ENCODE results near the gene BID. TPM values are rescaled to one million over a fixed set of nuclear protein-coding genes. Genes with fewer than 3 reads are reported as not detected.

Gene BID
- total RNA-seq, 2 donors from 2014 or later, result 20.1 to 24.4 TPM

DNA sequence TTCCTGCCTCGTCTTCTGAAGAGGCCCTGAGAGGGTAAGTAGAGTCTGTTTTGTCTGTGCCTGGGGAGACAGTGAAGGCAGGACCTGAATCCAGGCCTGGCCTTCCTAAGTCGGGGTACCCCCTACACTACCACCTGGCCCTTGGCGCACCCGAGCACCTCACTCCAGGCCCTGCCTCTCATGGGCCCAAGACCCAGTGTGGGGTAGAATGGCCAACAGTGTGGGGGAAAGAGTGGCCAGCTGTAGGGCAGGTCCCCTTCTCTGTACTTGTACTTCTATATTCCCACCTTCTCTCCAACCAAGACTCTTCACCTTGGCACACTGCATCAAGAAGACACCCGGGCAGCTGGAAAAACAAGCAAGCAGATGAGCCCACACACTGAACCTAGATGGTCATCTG lies 22.4 kb upstream of the BID start:
- TF ChIP-seq, protein P1, sequence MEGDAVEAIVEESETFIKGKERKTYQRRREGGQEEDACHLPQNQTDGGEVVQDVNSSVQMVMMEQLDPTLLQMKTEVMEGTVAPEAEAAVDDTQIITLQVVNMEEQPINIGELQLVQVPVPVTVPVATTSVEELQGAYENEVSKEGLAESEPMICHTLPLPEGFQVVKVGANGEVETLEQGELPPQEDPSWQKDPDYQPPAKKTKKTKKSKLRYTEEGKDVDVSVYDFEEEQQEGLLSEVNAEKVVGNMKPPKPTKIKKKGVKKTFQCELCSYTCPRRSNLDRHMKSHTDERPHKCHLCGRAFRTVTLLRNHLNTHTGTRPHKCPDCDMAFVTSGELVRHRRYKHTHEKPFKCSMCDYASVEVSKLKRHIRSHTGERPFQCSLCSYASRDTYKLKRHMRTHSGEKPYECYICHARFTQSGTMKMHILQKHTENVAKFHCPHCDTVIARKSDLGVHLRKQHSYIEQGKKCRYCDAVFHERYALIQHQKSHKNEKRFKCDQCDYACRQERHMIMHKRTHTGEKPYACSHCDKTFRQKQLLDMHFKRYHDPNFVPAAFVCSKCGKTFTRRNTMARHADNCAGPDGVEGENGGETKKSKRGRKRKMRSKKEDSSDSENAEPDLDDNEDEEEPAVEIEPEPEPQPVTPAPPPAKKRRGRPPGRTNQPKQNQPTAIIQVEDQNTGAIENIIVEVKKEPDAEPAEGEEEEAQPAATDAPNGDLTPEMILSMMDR (conservative IDR thresholded peaks at IDR 0.05), result no peak
- Histone ChIP-seq H3K27ac (ENCODE audit: low read depth, low read length) (no peak overlapping the region), H3K9me3 (ENCODE audit: control insufficient read depth, low read length) (no peaks in the 10 kb centered on the region), H3K4me3 (ENCODE audit: low read length) (no peak overlapping the region), H3K27me3 (ENCODE audit: control insufficient read depth, insufficient read depth, low read length, poor library complexity, severe bottlenecking) (no peaks in the 10 kb centered on the region), H3K4me1 (ENCODE audit: control insufficient read depth, insufficient read depth, low read length) (peaks cover 5% of the 10 kb centered on the region), H3K9ac (ENCODE audit: extremely low read depth, low read length, poor library complexity, severe bottlenecking) (no peak overlapping the region), H3K36me3 (ENCODE audit: control insufficient read depth, insufficient read depth, low read length) (no peaks in the 10 kb centered on the region)
- no peak overlapping the region for H3K27ac Mint-ChIP-seq
- 88 to 100% methylated on average over 1 to 5 of the region's 5 CpGs for WGBS, 2 experiments (ENCODE audit: insufficient coverage in 1 of 2, insufficient read length in 1 of 2)
- no peaks in the 10 kb centered on the region for H3K9me3 Mint-ChIP-seq
- H3K27me3 Mint-ChIP-seq (ENCODE audit: insufficient read depth), result no peaks in the 10 kb centered on the region
- peaks cover 3% of the 10 kb centered on the region for H3K4me1 Mint-ChIP-seq
- H3K36me3 Mint-ChIP-seq (ENCODE audit: low read depth), result peaks cover 2% of the 10 kb centered on the region
- no peak overlapping the region for H3K4me3 Mint-ChIP-seq
- no peak for DNase-seq

GRCh38 chr22:17795661-17796548 lies 21.6 kb upstream of the BID start:
- Histone ChIP-seq H3K27me3 (ENCODE audit: control insufficient read depth, insufficient read depth, low read length, poor library complexity, severe bottlenecking) (no peaks in the 10 kb centered on the region), H3K4me1 (ENCODE audit: control insufficient read depth, insufficient read depth, low read length) (peaks cover 5% of the 10 kb centered on the region), H3K36me3 (ENCODE audit: control insufficient read depth, insufficient read depth, low read length) (no peaks in the 10 kb centered on the region), H3K4me3 (ENCODE audit: low read length) (no peak overlapping the region), H3K27ac (ENCODE audit: low read depth, low read length) (no peak overlapping the region), H3K9ac (ENCODE audit: extremely low read depth, low read length, poor library complexity, severe bottlenecking) (no peak overlapping the region), H3K9me3 (ENCODE audit: control insufficient read depth, low read length) (no peaks in the 10 kb centered on the region)
- Mint-ChIP-seq H3K4me1 (peaks cover 3% of the 10 kb centered on the region), H3K36me3 (ENCODE audit: low read depth) (peaks cover 2% of the 10 kb centered on the region), H3K9me3 (no peaks in the 10 kb centered on the region), H3K27ac (no peak overlapping the region), H3K27me3 (ENCODE audit: insufficient read depth) (no peaks in the 10 kb centered on the region), H3K4me3 (no peak overlapping the region)
- DNase-seq, result no peak
- TF ChIP-seq, protein P1 (conservative IDR thresholded peaks at IDR 0.05), result no peak
- 93 to 96% methylated on average over 25 to 32 of the region's 32 CpGs for WGBS, 2 experiments (ENCODE audit: insufficient coverage in 1 of 2, insufficient read length in 1 of 2)

DNA sequence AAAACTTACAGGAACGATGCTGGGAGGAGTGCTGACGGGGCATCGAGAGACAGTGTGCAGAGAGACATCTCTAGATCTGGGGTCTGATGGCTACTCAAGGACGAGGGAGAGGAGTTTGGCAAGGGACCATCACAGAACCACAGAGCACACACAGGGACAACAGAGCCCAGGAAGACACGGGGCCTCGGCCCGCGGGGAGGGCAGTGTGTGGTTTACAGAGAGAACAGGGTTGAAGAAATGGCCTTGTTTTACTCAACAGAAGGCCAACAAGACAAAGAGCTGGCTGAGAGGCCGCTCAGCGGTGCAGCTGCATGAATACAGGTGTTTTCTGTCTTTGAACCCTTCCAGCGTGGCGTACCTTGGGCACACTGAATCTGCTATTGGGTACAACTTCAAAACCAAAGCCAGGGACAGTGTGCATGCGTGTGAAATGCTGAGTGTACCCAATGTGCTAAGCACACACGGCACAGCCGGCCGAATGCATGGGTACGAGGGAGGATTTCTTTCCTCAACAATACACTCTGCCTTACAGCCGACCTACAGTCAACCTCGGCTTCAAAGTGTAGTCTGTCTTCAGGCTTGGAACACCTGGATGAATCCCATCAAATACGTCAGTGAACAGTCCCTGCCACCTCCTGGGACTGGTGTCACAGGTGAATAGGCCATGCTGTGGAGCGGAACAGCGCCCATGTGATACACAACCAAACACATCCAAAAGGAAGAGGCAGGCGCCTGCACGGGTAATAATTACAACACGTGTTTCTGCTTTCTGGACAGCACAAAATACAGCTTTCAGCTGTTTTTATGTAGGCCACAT lies 20.7 kb upstream of the BID start:
- WGBS, 2 experiments (ENCODE audit: insufficient coverage in 1 of 2, insufficient read length in 1 of 2), result 92 to 94% methylated on average over 25 of the region's 25 CpGs

More for the DNA sequence above, 20.7 kb upstream of the BID start:
- Histone ChIP-seq H3K4me1 (ENCODE audit: control insufficient read depth, insufficient read depth, low read length) (peaks cover 5% of the 10 kb centered on the region), H3K27me3 (ENCODE audit: control insufficient read depth, insufficient read depth, low read length, poor library complexity, severe bottlenecking) (no peaks in the 10 kb centered on the region), H3K36me3 (ENCODE audit: control insufficient read depth, insufficient read depth, low read length) (no peaks in the 10 kb centered on the region), H3K9me3 (ENCODE audit: control insufficient read depth, low read length) (no peaks in the 10 kb centered on the region), H3K9ac (ENCODE audit: extremely low read depth, low read length, poor library complexity, severe bottlenecking) (no peak overlapping the region), H3K27ac (ENCODE audit: low read depth, low read length) (no peak overlapping the region), H3K4me3 (ENCODE audit: low read length) (no peak overlapping the region)
- Mint-ChIP-seq H3K36me3 (ENCODE audit: low read depth) (no peaks in the 10 kb centered on the region), H3K27me3 (ENCODE audit: insufficient read depth) (no peaks in the 10 kb centered on the region), H3K9me3 (no peaks in the 10 kb centered on the region), H3K4me3 (no peak overlapping the region), H3K27ac (peak overlapping the region; percentile 42), H3K4me1 (peaks cover 3% of the 10 kb centered on the region)
- no peak for DNase-seq
- TF ChIP-seq, protein P1 (conservative IDR thresholded peaks at IDR 0.05), result no peak
